Keratinocyte (primary cell): ENCODE measurements around the gene HOXD4. TPM values are rescaled to one million over a fixed set of nuclear protein-coding genes. Genes with fewer than 3 reads are reported as not detected.

Experiments used
- DNase-seq: peaks from one replicate; pipeline ENCODE4 v3.0.0-alpha.2; 2011; ENCODE audit warnings: low read depth, missing footprints, low spot score
- FAIRE-seq: peaks from 2 replicates; lab custom pipeline; 2011; peaks lifted over from hg19 to GRCh38; lab: Jason Lieb, UNC
- H2AFZ ChIP-seq: 2 replicates; pipeline ENCODE4 v1.6.0; 2012; ENCODE audit warnings: low read length, control low read depth, inconsistent platforms; ENCODE audit not compliant: control insufficient read depth
- H3K27ac ChIP-seq: 2 replicates; pipeline ENCODE4 v1.5.1; 2011; ENCODE audit warnings: low read length; ENCODE audit not compliant: control insufficient read depth, insufficient read depth
- H3K27me3 ChIP-seq: 3 replicates; pipeline ENCODE4 v1.6.0; 2011; ENCODE audit warnings: low read length; ENCODE audit not compliant: control insufficient read depth, insufficient read depth; ENCODE audit errors: extremely low read depth
- H3K36me3 ChIP-seq, 2 experiments: 2 replicates in 1 of 2; 3 replicates in 1 of 2; pipeline ENCODE4 v1.5.1; 2011; ENCODE audit warnings: low read length in 2 of 2, mild to moderate bottlenecking in 1 of 2; ENCODE audit not compliant: control insufficient read depth in 2 of 2, insufficient read depth in 2 of 2; ENCODE audit errors: extremely low read depth in 1 of 2
- H3K4me1 ChIP-seq: 3 replicates; pipeline ENCODE4 v1.5.1; 2011; ENCODE audit warnings: low read length; ENCODE audit not compliant: control insufficient read depth, insufficient read depth; ENCODE audit errors: extremely low read depth
- H3K4me2 ChIP-seq: 3 replicates; pipeline ENCODE4 v1.6.0; 2011; ENCODE audit warnings: low read depth, low read length; ENCODE audit not compliant: control insufficient read depth, insufficient read depth; ENCODE audit errors: extremely low read depth
- H3K4me3 ChIP-seq, 3 experiments: fragments of 200-600 bp in 1 of 3; sonication (generic) in 1 of 3; 2 replicates in 2 of 3; 3 replicates in 1 of 3; pipeline ENCODE4 v1.5.1; 2011 to 2016; ENCODE audit warnings: low read length in 3 of 3, mild to moderate bottlenecking in 3 of 3, control low read depth in 2 of 3, inconsistent platforms in 1 of 3, low read depth in 1 of 3, mixed read lengths in 1 of 3, mixed run types in 1 of 3, moderate library complexity in 1 of 3; ENCODE audit not compliant: control insufficient read depth in 2 of 3, insufficient read depth in 2 of 3; ENCODE audit errors: extremely low read depth in 1 of 3
- H3K79me2 ChIP-seq: 2 replicates; pipeline ENCODE4 v1.6.0; 2012; ENCODE audit warnings: low read length; ENCODE audit not compliant: control insufficient read depth, insufficient read depth
- H3K9ac ChIP-seq: 3 replicates; pipeline ENCODE4 v1.6.0; 2011; ENCODE audit warnings: low read length; ENCODE audit not compliant: control insufficient read depth, insufficient read depth; ENCODE audit errors: extremely low read depth
- H3K9me1 ChIP-seq: 3 replicates; pipeline ENCODE4 v1.6.0; 2011; ENCODE audit warnings: low read length; ENCODE audit not compliant: control insufficient read depth, insufficient read depth; ENCODE audit errors: extremely low read depth
- H3K9me3 ChIP-seq: 2 replicates; pipeline ENCODE4 v1.5.1; 2012; ENCODE audit warnings: low read depth, low read length; ENCODE audit not compliant: control insufficient read depth
- H4K20me1 ChIP-seq: 3 replicates; pipeline ENCODE4 v1.6.0; 2011; ENCODE audit warnings: low read length; ENCODE audit not compliant: control insufficient read depth, insufficient read depth; ENCODE audit errors: extremely low read depth
- CTCF ChIP-seq, 3 experiments: IDR thresholded peaks in 1 of 3; conservative IDR thresholded peaks in 1 of 3; optimal IDR thresholded peaks in 1 of 3; 2 replicates in 2 of 3; 3 replicates in 1 of 3; pipeline versions ENCODE3 to v1.5.1; 2011; ENCODE audit warnings: low read length in 3 of 3, mild to moderate bottlenecking in 3 of 3, moderate library complexity in 2 of 3, control low read depth in 1 of 3, inconsistent platforms in 1 of 3; ENCODE audit not compliant: insufficient read depth in 2 of 3; ENCODE audit errors: extremely low read depth in 1 of 3
- EZH2 ChIP-seq: IDR thresholded peaks from one replicate; pipeline ENCODE4 v1.6.1; 2012; ENCODE audit warnings: inconsistent platforms, mild to moderate bottlenecking, low read length, moderate library complexity
- dilution Hi-C: fragments of 300-500 bp; cut with MboI; formaldehyde crosslinking; loops from one replicate; pipeline ENCODE4 v1.7.0; 2020; ENCODE audit warnings: low sequenced_read_pairs; ENCODE audit not compliant: extremely low pct_ligation_motif_present
- polyA plus RNA-seq, 5 experiments: library from polyadenylated mRNA; depleted of rRNA in 3 of 5; stranded (reverse) in 3 of 5; stranded (forward) in 1 of 5; unstranded in 1 of 5; fragments of >200 nt; gene quantifications; 1 replicate in 1 of 5; 2 replicates in 3 of 5; 3 replicates in 1 of 5; pipeline versions ENCODE4 v1.2.1 to v1.2.3, GENCODE V29; 2011 to 2012; ENCODE audit warnings: missing spikeins in 2 of 5, low read depth in 1 of 5, low replicate concordance in 1 of 5

Gene HOXD4
- polyA plus RNA-seq, 1 donor (not counting 4 experiments of a cell fraction or from before 2014, with no cell fraction given) = not detected

GRCh38 chr2:176193048-176193447 is 41.7 kb downstream of the HOXD4 start:
- Histone ChIP-seq H4K20me1 (no peaks in the 10 kb centered on the region), H3K9me1 (no peaks in the 10 kb centered on the region), H3K27me3 (peaks cover 39% of the 10 kb centered on the region), H2AFZ (no peak overlapping the region), H3K4me3 (no peak overlapping the region), H3K4me2 (no peak overlapping the region), H3K9me3 (no peaks in the 10 kb centered on the region), H3K27ac (no peak overlapping the region), H3K9ac (no peak overlapping the region), H3K4me1 (peaks cover 4% of the 10 kb centered on the region), H3K36me3 (no peaks in the 10 kb centered on the region), H3K79me2 (no peaks in the 10 kb centered on the region)
- no peak for DNase-seq
- TF ChIP-seq CTCF (optimal IDR thresholded peaks at IDR 0.05 in 1 of 3, IDR thresholded peaks at IDR 0.05 in 1 of 3, conservative IDR thresholded peaks at IDR 0.05 in 1 of 3; ENCODE audit: extremely low read depth in 1 of 3, insufficient read depth in 2 of 3, low read length in 3 of 3) = no peak
- no peak for TF ChIP-seq EZH2
- no peak for FAIRE-seq
- dilution Hi-C loops = no loop called here

GRCh38 chr2:176199902-176200301 is 48.6 kb downstream of the HOXD4 start:
- DNase-seq (no peak), FAIRE-seq (no peak)
- Histone ChIP-seq H3K4me1 (no peaks in the 10 kb centered on the region), H4K20me1 (no peaks in the 10 kb centered on the region), H3K79me2 (no peaks in the 10 kb centered on the region), H3K4me3 (no peak overlapping the region), H3K36me3 (no peaks in the 10 kb centered on the region), H3K27me3 (peaks cover 6% of the 10 kb centered on the region), H3K9ac (no peak overlapping the region), H3K27ac (no peak overlapping the region), H3K9me3 (no peaks in the 10 kb centered on the region), H3K4me2 (no peak overlapping the region), H2AFZ (no peak overlapping the region), H3K9me1 (no peaks in the 10 kb centered on the region)
- dilution Hi-C loops = no loop called here
- no peak for TF ChIP-seq CTCF (optimal IDR thresholded peaks at IDR 0.05 in 1 of 3, IDR thresholded peaks at IDR 0.05 in 1 of 3, conservative IDR thresholded peaks at IDR 0.05 in 1 of 3; ENCODE audit: extremely low read depth in 1 of 3, insufficient read depth in 2 of 3, low read length in 3 of 3)
- TF ChIP-seq EZH2 = no peak
